Peyer's patch (tissue), 4 donors: Measurements from ENCODE around the gene ST7. TPM values are rescaled to one million over a fixed set of nuclear protein-coding genes. Genes with fewer than 3 reads are reported as not detected.

Experiments used
- DNase-seq, 3 donors: peaks; one replicate each; pipeline ENCODE4 v3.0.0-alpha.2; 2017 to 2019
- H3K27ac ChIP-seq, 4 donors: fragments of 200-600 bp; sonication (generic); one replicate each; pipeline ENCODE4 v1.5.1; 2016 to 2019
- H3K27me3 ChIP-seq, 2 donors: fragments of 200-600 bp; sonication (generic); one replicate each; pipeline ENCODE4 v1.5.1; 2019
- H3K36me3 ChIP-seq, 3 donors: fragments of 200-600 bp; sonication (generic); one replicate each; pipeline ENCODE4 v1.5.1; 2016 to 2019
- H3K4me1 ChIP-seq, 4 donors: fragments of 200-600 bp; sonication (generic); one replicate each; pipeline ENCODE4 v1.5.1; 2016 to 2019
- H3K4me3 ChIP-seq, 4 donors: fragments of 200-600 bp; sonication (generic); 1 replicate in 3 of 4; 2 replicates in 1 of 4; pipeline ENCODE4 v1.5.1; 2016 to 2019; ENCODE audit warnings: mild to moderate bottlenecking in 1 of 4
- H3K9me3 ChIP-seq, 4 donors: fragments of 200-600 bp; sonication (generic); one replicate each; pipeline ENCODE4 v1.5.1; 2016 to 2019; ENCODE audit warnings: mild to moderate bottlenecking in 1 of 4
- POLR2A ChIP-seq, 2 donors: fragments of 450-650 bp; IDR thresholded peaks; one replicate each; pipeline ENCODE4 v1.5.1; 2017; ENCODE audit warnings: antibody characterized with exemption in 2 of 2, mild to moderate bottlenecking in 2 of 2, moderate library complexity in 2 of 2
- total RNA-seq, 4 donors: library from RNA; depleted of rRNA; stranded (reverse); fragments of >200 nt; gene quantifications; one replicate each; pipeline ENCODE4 v1.1.0, GENCODE V29; 2016
- TF ChIP-seq, protein P1 (sequence below), 6 experiments: fragments of 450-650 bp in 4 of 6; fragments of 200-600 bp in 2 of 6; sonication (generic) in 1 of 6; IDR thresholded peaks; one replicate each; pipeline ENCODE4 v1.5.1; 2017 to 2019; ENCODE audit warnings: antibody characterized with exemption in 6 of 6, mild to moderate bottlenecking in 3 of 6, moderate library complexity in 1 of 6

ST7 gene
- total RNA-seq, 4 donors from 2014 or later, result 26.8 to 39.6 (median 29.8) TPM

DNA sequence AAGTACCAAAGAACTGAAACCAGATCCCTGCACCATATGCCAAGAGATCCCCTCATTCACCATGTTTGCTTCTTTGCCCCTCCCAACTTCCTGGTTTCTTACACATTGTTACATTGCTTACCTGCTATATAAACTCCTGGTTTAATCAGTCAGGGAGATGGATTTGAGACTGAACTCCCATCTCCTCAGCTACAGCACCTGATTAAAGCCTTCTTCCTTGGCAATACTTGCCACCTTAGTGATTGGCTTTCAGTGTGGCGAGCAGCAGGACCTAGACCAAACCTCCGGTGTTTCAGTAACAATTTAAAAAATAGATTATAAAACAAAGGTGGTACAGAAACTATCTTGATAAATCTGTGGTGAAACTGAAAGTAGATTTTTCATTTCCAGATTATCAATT is 122.6 kb downstream of the ST7 start:
- Histone ChIP-seq H3K4me1 (no peaks in the 10 kb centered on the region), H3K27ac (no peak overlapping the region), H3K4me3 (no peak overlapping the region), H3K9me3 (no peaks in the 10 kb centered on the region), H3K36me3 (no peaks in the 10 kb centered on the region), H3K27me3 (no peaks in the 10 kb centered on the region)
- no peak for DNase-seq
- TF ChIP-seq, protein P1, sequence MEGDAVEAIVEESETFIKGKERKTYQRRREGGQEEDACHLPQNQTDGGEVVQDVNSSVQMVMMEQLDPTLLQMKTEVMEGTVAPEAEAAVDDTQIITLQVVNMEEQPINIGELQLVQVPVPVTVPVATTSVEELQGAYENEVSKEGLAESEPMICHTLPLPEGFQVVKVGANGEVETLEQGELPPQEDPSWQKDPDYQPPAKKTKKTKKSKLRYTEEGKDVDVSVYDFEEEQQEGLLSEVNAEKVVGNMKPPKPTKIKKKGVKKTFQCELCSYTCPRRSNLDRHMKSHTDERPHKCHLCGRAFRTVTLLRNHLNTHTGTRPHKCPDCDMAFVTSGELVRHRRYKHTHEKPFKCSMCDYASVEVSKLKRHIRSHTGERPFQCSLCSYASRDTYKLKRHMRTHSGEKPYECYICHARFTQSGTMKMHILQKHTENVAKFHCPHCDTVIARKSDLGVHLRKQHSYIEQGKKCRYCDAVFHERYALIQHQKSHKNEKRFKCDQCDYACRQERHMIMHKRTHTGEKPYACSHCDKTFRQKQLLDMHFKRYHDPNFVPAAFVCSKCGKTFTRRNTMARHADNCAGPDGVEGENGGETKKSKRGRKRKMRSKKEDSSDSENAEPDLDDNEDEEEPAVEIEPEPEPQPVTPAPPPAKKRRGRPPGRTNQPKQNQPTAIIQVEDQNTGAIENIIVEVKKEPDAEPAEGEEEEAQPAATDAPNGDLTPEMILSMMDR (IDR thresholded peaks at IDR 0.05), result no peak
- no peak for TF ChIP-seq POLR2A (IDR thresholded peaks at IDR 0.05)

DNA sequence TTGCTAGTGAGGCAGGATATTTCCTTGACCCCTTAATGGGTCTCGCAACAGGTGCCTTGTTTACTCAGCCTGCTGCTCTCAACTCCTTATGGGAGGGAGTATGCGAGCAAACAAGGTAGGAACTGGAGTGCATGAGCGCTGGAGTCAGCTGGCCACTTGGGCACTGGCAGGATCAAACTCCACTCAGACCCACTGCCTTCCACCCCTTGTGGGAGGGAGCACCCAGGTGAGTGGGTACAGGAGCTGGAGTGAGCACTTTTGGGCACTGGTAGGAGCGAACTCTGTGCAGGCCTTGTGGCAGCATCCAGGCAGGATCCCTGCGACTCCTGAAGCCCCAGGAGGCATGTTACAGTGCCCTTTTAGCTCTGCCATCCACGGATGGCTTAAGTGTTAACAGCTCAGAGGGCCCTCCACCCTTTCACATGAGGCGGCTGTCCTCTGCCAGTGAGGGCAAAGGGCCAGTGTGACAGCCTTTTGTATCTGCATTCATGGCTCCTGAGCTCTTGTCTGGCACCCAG is 123.2 kb downstream of the ST7 start:
- Histone ChIP-seq H3K36me3 (no peaks in the 10 kb centered on the region), H3K9me3 (no peaks in the 10 kb centered on the region), H3K27me3 (no peaks in the 10 kb centered on the region), H3K4me3 (no peak overlapping the region), H3K27ac (no peak overlapping the region), H3K4me1 (no peaks in the 10 kb centered on the region)
- TF ChIP-seq, protein P1 (IDR thresholded peaks at IDR 0.05), result no peak
- TF ChIP-seq POLR2A (IDR thresholded peaks at IDR 0.05), result no peak
- DNase-seq, result no peak

DNA sequence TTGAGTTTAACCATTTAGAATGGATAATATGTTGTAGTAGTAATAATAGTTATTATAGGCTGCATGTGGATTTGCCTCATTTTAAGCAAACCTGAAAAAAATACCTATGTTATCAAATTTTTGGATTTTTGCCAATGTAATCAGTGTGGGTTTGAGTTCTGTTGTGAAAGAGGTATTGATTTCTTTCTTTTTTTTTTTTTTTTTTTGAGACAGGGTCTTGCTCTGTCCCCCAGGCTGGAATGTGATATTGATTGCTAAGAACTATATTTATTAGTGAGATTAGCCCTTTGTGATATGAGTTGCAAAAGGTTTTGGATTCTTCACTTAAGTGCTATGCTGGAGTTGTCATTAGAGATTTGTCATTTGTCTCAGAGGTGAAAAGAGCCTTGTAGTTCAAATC is 124.4 kb downstream of the ST7 start:
- no peaks in the 10 kb centered on the region for H3K27me3 ChIP-seq
- DNase-seq, result no peak
- H3K36me3 ChIP-seq, result no peaks in the 10 kb centered on the region
- H3K27ac ChIP-seq, result no peak overlapping the region
- H3K9me3 ChIP-seq, result no peaks in the 10 kb centered on the region
- no peaks in the 10 kb centered on the region for H3K4me1 ChIP-seq
- TF ChIP-seq, protein P1 (IDR thresholded peaks at IDR 0.05), result no peak
- no peak for TF ChIP-seq POLR2A (IDR thresholded peaks at IDR 0.05)
- no peak overlapping the region for H3K4me3 ChIP-seq

DNA sequence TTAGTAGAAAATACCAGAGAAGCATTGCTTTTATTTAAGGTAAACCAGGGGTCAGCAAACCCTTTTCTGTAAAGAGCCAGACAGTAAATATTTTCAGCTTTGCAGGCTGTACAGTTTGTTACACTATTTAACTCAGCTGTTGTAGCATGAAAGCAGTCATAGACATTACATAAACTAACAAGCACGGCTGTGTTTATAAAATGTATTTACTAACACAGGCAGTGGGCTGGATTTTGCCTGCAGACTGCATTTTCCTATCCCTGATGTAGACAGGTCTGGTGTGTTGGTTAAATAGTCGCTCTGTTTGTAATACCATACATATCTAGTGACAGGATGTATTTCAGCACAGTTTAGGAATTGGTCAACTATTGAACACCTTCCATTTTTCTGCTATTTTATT is 129.3 kb downstream of the ST7 start:
- no peak for DNase-seq
- TF ChIP-seq, protein P1 (IDR thresholded peaks at IDR 0.05), result no peak
- no peak for TF ChIP-seq POLR2A (IDR thresholded peaks at IDR 0.05)
- H3K9me3 ChIP-seq, result no peaks in the 10 kb centered on the region
- H3K27ac ChIP-seq, result no peak overlapping the region
- H3K4me3 ChIP-seq, result no peak overlapping the region
- H3K4me1 ChIP-seq, result no peaks in the 10 kb centered on the region
- no peaks in the 10 kb centered on the region for H3K27me3 ChIP-seq
- H3K36me3 ChIP-seq, result no peaks in the 10 kb centered on the region

DNA sequence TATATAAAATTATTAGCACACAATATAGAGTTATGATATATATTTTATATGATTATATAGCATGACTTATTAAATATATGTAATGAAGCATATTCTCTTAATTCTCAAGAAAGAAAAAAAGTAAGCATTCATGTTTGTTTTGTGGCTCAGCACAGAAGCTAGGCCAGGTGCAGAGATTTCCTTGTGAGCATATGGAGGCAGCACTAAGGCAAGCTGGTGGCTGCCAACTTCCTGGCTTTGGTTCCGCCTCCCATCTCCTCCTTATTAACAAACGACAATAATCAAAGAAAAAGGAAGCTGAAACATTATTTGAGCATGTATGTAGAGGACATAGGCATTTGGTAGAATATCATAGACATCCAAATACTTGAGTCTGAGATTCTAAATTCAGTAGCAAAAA is 130.3 kb downstream of the ST7 start:
- Histone ChIP-seq H3K27ac (no peak overlapping the region), H3K4me1 (no peaks in the 10 kb centered on the region), H3K4me3 (no peak overlapping the region), H3K9me3 (no peaks in the 10 kb centered on the region), H3K27me3 (no peaks in the 10 kb centered on the region), H3K36me3 (no peaks in the 10 kb centered on the region)
- no peak for TF ChIP-seq POLR2A (IDR thresholded peaks at IDR 0.05)
- TF ChIP-seq, protein P1 (IDR thresholded peaks at IDR 0.05), result no peak
- no peak for DNase-seq

DNA sequence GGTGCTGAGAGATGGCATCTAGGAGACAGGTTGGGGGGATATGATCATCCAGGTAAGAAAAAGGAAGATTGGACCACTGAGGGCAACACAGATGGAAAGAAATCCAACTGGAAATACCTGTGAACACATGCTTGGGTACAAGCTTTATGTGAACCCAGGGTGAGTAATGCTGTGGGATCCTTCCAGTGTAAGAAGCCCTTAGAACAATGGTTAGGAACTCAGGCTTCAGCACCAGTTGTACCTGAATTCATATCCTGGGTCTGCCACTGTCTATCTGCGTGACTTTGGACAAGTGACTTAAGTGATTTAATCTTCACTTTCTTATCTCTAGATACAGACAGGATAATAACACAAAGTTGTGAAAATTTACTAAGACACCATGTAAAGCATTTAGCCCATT is 131.0 kb downstream of the ST7 start:
- Histone ChIP-seq H3K4me1 (no peaks in the 10 kb centered on the region), H3K9me3 (no peaks in the 10 kb centered on the region), H3K27me3 (no peaks in the 10 kb centered on the region), H3K36me3 (no peaks in the 10 kb centered on the region), H3K27ac (no peak overlapping the region), H3K4me3 (no peak overlapping the region)
- DNase-seq, result no peak
- TF ChIP-seq, protein P1 (IDR thresholded peaks at IDR 0.05), result no peak
- TF ChIP-seq POLR2A (IDR thresholded peaks at IDR 0.05), result no peak
